ENCODE data around the gene PAX2.

GRCh38 chr10:100830728-100831111, 85.3 kb downstream of the PAX2 start:
- TF ChIP-seq CTCF (IDR thresholded peaks at IDR 0.05; ENCODE audit: poor library complexity) = no peak
- no peak for TF ChIP-seq EZH2 (IDR thresholded peaks at IDR 0.05; ENCODE audit: borderline replicate concordance)

Data from hepatocyte (in vitro differentiated cells).